GM23248 (cell line): ENCODE measurements around the gene RRP7A. TPM values are rescaled to one million over a fixed set of nuclear protein-coding genes. Genes with fewer than 3 reads are reported as not detected.

Experiments used
- DNase-seq: peaks from one replicate; pipeline ENCODE4 v3.0.0-alpha.2; 2015
- H2AFZ ChIP-seq: fragments of 200-600 bp; sonication (generic); 2 replicates; pipeline ENCODE4 v1.6.1; 2016; ENCODE audit warnings: antibody characterized with exemption
- H3F3A ChIP-seq: fragments of 200-600 bp; sonication (generic); 2 replicates; pipeline ENCODE4 v1.6.1; 2016; ENCODE audit warnings: mild to moderate bottlenecking, antibody characterized with exemption, mixed run types; ENCODE audit not compliant: insufficient read depth
- H3K27ac ChIP-seq: fragments of 200-600 bp; sonication (generic); 2 replicates; pipeline ENCODE4 v1.5.1; 2016; ENCODE audit warnings: mild to moderate bottlenecking
- H3K27me3 ChIP-seq: fragments of 200-600 bp; sonication (generic); replicated peaks from 2 replicates; pipeline ENCODE4 v1.6.1; 2016; ENCODE audit warnings: mild to moderate bottlenecking; ENCODE audit not compliant: insufficient read depth
- H3K36me3 ChIP-seq: fragments of 200-600 bp; sonication (generic); 2 replicates; pipeline ENCODE4 v1.6.1; 2016; ENCODE audit warnings: low read depth, mild to moderate bottlenecking
- H3K4me1 ChIP-seq: fragments of 200-600 bp; sonication (generic); 2 replicates; pipeline ENCODE4 v1.6.1; 2016; ENCODE audit warnings: mild to moderate bottlenecking; ENCODE audit not compliant: insufficient read depth
- H3K4me2 ChIP-seq: fragments of 200-600 bp; sonication (generic); one replicate; pipeline ENCODE4 v1.6.1; 2016; ENCODE audit warnings: mild to moderate bottlenecking; ENCODE audit not compliant: unreplicated experiment
- H3K4me3 ChIP-seq: fragments of 200-600 bp; sonication (generic); 2 replicates; pipeline ENCODE4 v1.5.1; 2016; ENCODE audit warnings: mild to moderate bottlenecking
- H3K79me2 ChIP-seq: fragments of 200-600 bp; sonication (generic); 2 replicates; pipeline ENCODE4 v1.6.1; 2016; ENCODE audit warnings: mild to moderate bottlenecking; ENCODE audit not compliant: insufficient read depth
- H3K9ac ChIP-seq: fragments of 200-600 bp; sonication (generic); 2 replicates; pipeline ENCODE4 v1.6.1; 2016; ENCODE audit warnings: mild to moderate bottlenecking
- H3K9me2 ChIP-seq: fragments of 200-600 bp; sonication (generic); 2 replicates; pipeline ENCODE4 v1.6.1; 2016; ENCODE audit warnings: mixed run types, mild to moderate bottlenecking, moderate library complexity; ENCODE audit not compliant: insufficient read depth
- H3K9me3 ChIP-seq: fragments of 200-600 bp; sonication (generic); one replicate; pipeline ENCODE4 v1.6.1; 2017; ENCODE audit warnings: low read depth
- H4K20me1 ChIP-seq: fragments of 200-600 bp; sonication (generic); 2 replicates; pipeline ENCODE4 v1.6.0; 2016; ENCODE audit not compliant: insufficient read depth
- EZH2 ChIP-seq: fragments of 200-600 bp; sonication (generic); IDR thresholded peaks from 2 replicates; pipeline ENCODE4 v1.6.1; 2018; ENCODE audit warnings: antibody characterized with exemption, mild to moderate bottlenecking; ENCODE audit not compliant: insufficient read depth, poor library complexity, severe bottlenecking
- EZH2phosphoT487 ChIP-seq: fragments of 200-600 bp; sonication (generic); IDR thresholded peaks from 2 replicates; pipeline ENCODE4 v1.6.1; 2018; ENCODE audit warnings: antibody characterized with exemption, moderate library complexity, mild to moderate bottlenecking, low read depth; ENCODE audit not compliant: insufficient read depth
- WGBS, 2 experiments: methylation state at CpG; one replicate each; pipeline ENCODE4 v1.1.6; 2015 to 2017; ENCODE audit warnings: low lambda C conversion rate in 2 of 2, low coverage in 1 of 2; ENCODE audit errors: missing lambda C conversion rate in 2 of 2; 5-methylcytosine and 5-hydroxymethylcytosine counted together
- in situ Hi-C: fragments of 300-500 bp; cut with MboI; formaldehyde crosslinking; loops from 2 replicates; pipeline ENCODE4 v1.15.0; 2020
- polyA plus RNA-seq: library from polyadenylated mRNA; unstranded; fragments of >200 nt; fragmentation: Nextera tagmentation; extraction: Ambion mirVana; gene quantifications from 2 replicates; pipeline ENCODE4 v1.2.1, GENCODE V29; 2016
- total RNA-seq: library from RNA; depleted of rRNA; stranded (reverse); fragments of >200 nt; shearing (Covaris generic); gene quantifications from 2 replicates; pipeline ENCODE4 v1.2.3, GENCODE V29; 2014

RRP7A gene
- total and polyA plus RNA-seq, 2 experiments from 2014 or later: 31.7 to 48.2 TPM

DNA sequence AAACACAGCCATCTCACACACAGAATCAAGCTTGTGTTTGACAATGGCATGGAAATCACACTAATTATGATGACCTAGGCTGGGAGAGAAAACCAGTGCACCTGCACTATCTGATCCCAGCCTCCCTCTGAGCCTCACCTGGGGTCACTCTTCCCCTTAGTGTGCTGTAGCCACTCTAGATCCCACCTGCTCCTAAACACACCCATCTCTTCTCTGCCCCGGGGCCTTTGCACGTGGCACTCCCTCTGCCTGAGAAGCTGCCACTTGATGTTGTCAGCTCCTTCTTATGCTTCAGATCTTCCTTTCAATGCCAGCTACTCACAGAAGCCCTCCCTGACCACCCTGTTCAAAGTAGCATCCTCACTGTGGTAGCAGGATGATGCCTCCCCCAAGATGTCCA lies 44.5 kb downstream of the RRP7A start:
- no peaks in the 10 kb centered on the region; the same call in 1 of the 2 replicates for H4K20me1 ChIP-seq
- H3K9me2 ChIP-seq: no peaks in the 10 kb centered on the region
- in situ Hi-C loops: no loop called here
- H3K36me3 ChIP-seq: no peaks in the 10 kb centered on the region
- TF ChIP-seq EZH2 (no peak), EZH2phosphoT487 (no peak)
- no peaks in the 10 kb centered on the region for H3F3A ChIP-seq
- H3K27me3 ChIP-seq: peaks cover 10% of the 10 kb centered on the region
- DNase-seq: no peak
- no peaks in the 10 kb centered on the region for H3K9me3 ChIP-seq
- H3K79me2 ChIP-seq: no peaks in the 10 kb centered on the region
- no peak overlapping the region for H3K27ac ChIP-seq
- H3K4me2 ChIP-seq: no peak overlapping the region
- H3K4me1 ChIP-seq: no peaks in the 10 kb centered on the region
- no peak overlapping the region for H3K4me3 ChIP-seq
- no peak overlapping the region for H2AFZ ChIP-seq
- no peak overlapping the region for H3K9ac ChIP-seq
- 71 to 80% methylated on average over 2 of the region's 2 CpGs for WGBS, 2 experiments

DNA sequence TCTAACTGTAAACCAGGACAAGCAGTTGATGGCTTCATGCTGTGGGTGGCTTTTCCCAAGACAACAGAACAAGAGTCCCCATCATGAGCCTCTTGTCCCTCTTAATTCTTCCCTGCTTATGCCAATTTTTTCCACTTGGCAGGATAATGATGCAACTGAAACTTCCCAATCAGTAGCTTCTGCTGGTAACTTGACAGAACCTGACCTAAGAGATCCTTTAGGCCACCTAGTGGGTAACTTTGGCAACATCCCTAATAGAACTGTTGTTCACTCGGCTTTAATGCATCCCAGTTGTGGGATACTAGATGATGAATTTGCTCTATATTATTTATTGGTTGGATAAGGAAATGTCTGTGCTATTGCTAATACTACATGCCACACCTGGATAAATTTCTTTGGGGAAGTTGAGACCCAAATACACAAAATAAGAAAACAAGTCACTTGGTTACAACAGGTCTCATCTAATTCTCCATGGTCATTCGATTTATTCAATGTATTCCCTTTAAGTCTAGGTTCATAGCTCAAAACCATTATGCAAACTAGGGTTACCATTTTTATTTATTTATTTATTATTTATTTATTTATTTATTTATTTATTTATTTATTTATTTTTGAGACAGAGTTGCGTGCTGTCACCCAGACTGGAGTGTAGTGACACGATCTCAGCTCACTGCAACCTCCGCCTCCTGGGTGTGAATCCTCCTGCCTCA lies 46.0 kb downstream of the RRP7A start:
- H4K20me1 ChIP-seq: no peaks in the 10 kb centered on the region; the same call in 1 of the 2 replicates
- no peak overlapping the region for H3K27ac ChIP-seq
- H3K4me3 ChIP-seq: no peak overlapping the region
- H3K9ac ChIP-seq: no peak overlapping the region
- TF ChIP-seq EZH2 (no peak), EZH2phosphoT487 (no peak)
- H3K9me2 ChIP-seq: no peaks in the 10 kb centered on the region
- no peaks in the 10 kb centered on the region for H3K9me3 ChIP-seq
- no peaks in the 10 kb centered on the region for H3F3A ChIP-seq
- WGBS, 2 experiments: 61 to 63% methylated on average over 5 of the region's 5 CpGs
- H3K79me2 ChIP-seq: no peaks in the 10 kb centered on the region
- no peak overlapping the region for H2AFZ ChIP-seq
- H3K27me3 ChIP-seq: peaks cover 11% of the 10 kb centered on the region
- no peak overlapping the region for H3K4me2 ChIP-seq
- H3K4me1 ChIP-seq: no peaks in the 10 kb centered on the region
- peak; percentile 77 for DNase-seq
- no peaks in the 10 kb centered on the region for H3K36me3 ChIP-seq
- in situ Hi-C loops: no loop called here

DNA sequence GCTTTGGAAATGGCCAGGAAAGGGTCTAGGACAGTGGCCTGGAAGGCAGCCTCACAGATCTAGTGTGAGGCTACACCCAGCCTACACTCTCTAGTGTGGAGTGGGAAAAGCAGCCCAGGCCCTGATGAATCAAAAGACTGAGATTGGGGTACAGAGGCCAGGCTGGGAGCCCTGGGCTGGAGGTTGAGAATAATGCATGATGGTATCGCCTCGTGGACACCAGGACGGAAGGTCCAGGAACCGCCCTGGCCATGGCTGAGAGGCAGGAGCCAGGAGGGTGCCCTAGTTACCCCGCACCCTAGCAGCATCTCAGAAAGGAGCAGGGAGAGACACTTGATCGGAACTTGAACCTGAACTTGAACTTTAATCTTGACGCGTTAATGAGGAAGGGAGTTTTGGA lies 46.9 kb downstream of the RRP7A start:
- no peak overlapping the region for H3K4me3 ChIP-seq
- DNase-seq: no peak
- no peak overlapping the region for H2AFZ ChIP-seq
- H3K4me2 ChIP-seq: no peak overlapping the region
- H3K9me3 ChIP-seq: no peaks in the 10 kb centered on the region
- H3K9me2 ChIP-seq: no peaks in the 10 kb centered on the region
- no peak for TF ChIP-seq EZH2
- H3K27ac ChIP-seq: no peak overlapping the region
- no peaks in the 10 kb centered on the region for H3K4me1 ChIP-seq
- no peaks in the 10 kb centered on the region for H3F3A ChIP-seq
- no peak overlapping the region for H3K9ac ChIP-seq
- H3K36me3 ChIP-seq: no peaks in the 10 kb centered on the region
- H4K20me1 ChIP-seq: no peaks in the 10 kb centered on the region; the same call in 1 of the 2 replicates
- WGBS, 2 experiments: 63 to 75% methylated on average over 8 of the region's 8 CpGs
- H3K79me2 ChIP-seq: no peaks in the 10 kb centered on the region
- in situ Hi-C loops: no loop called here
- H3K27me3 ChIP-seq: peaks cover 20% of the 10 kb centered on the region

DNA sequence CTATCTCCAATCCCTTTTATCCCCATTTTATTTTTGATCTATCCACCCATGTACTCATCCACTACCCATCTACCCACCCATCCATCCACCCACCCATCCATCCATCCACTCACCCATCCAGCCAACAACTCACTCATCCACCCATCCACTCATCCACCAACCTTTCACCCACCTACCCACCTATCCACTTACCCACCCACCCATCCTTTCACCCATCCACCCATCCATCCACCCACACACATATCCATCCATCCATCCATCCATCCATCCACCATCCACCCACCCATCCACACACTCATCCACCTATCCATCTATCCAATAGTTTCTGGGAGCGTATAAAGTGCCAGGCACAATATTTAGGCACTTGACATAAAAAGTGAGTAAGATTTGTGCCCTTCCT lies 48.2 kb downstream of the RRP7A start:
- Histone ChIP-seq H3K27ac (no peak overlapping the region), H3K79me2 (no peaks in the 10 kb centered on the region), H2AFZ (no peak overlapping the region), H3K27me3 (peaks cover 21% of the 10 kb centered on the region), H3K4me3 (no peak overlapping the region), H3K36me3 (no peaks in the 10 kb centered on the region), H3K4me2 (no peak overlapping the region), H3K4me1 (no peaks in the 10 kb centered on the region), H4K20me1 (no peaks in the 10 kb centered on the region; the same call in 1 of the 2 replicates), H3K9ac (no peak overlapping the region), H3K9me2 (no peaks in the 10 kb centered on the region), H3F3A (no peaks in the 10 kb centered on the region), H3K9me3 (no peaks in the 10 kb centered on the region)
- no peak for DNase-seq
- in situ Hi-C loops: no loop called here
- WGBS, 2 experiments: 82 to 88% methylated on average over 1 of the region's 1 CpG
- no peak for TF ChIP-seq EZH2
- TF ChIP-seq EZH2phosphoT487: no peak
